Measurements from ENCODE around the gene TAOK3. TPM values are rescaled to one million over a fixed set of nuclear protein-coding genes. Genes with fewer than 3 reads are reported as not detected.

Gene TAOK3
- polyA plus RNA-seq, 1 experiment = 56.4 TPM

- CTCF ChIA-PET = interaction anchor here (0.6 to 2.4 kb wide), 2 partner anchors 71 to 105 kb away, joined by 4 to 6 read pairs; partner anchors contain the start of gene SUDS3
- H3K9me3 ChIP-seq (ENCODE audit: control insufficient read depth, insufficient read depth, low read length) = no peaks in the 10 kb centered on the region
- no peak overlapping the region for H3K27ac ChIP-seq (ENCODE audit: low read depth, low read length)
- no peak for DNase-seq (ENCODE audit: low read depth, low spot score)
- TF ChIP-seq CTCF (IDR thresholded peaks at IDR 0.05; ENCODE audit: low read depth, low read length) = no peak
- H3K4me3 ChIP-seq (ENCODE audit: low read depth, low read length) = no peak overlapping the region
- POLR2A ChIA-PET = no interaction called here
- no peaks in the 10 kb centered on the region for H3K27me3 ChIP-seq (ENCODE audit: control insufficient read depth, insufficient read depth, low read length)
These were observed 100.8 kb downstream of the TAOK3 start for GRCh38 chr12:118271770-118272417.

GRCh38 chr12:118271183-118271582, 101.5 kb downstream of the TAOK3 start:
- CTCF ChIA-PET = interaction anchor here (2.4 kb wide), 1 partner anchor 106 kb away, joined by 6 read pairs; the partner anchor contains the start of gene SUDS3
- H3K4me3 ChIP-seq (ENCODE audit: low read depth, low read length) = no peak overlapping the region
- DNase-seq (ENCODE audit: low read depth, low spot score) = no peak
- no peak for TF ChIP-seq CTCF (IDR thresholded peaks at IDR 0.05; ENCODE audit: low read depth, low read length)
- no peaks in the 10 kb centered on the region for H3K27me3 ChIP-seq (ENCODE audit: control insufficient read depth, insufficient read depth, low read length)
- POLR2A ChIA-PET = no interaction called here
- H3K9me3 ChIP-seq (ENCODE audit: control insufficient read depth, insufficient read depth, low read length) = no peaks in the 10 kb centered on the region
- H3K27ac ChIP-seq (ENCODE audit: low read depth, low read length) = no peak overlapping the region

DNA sequence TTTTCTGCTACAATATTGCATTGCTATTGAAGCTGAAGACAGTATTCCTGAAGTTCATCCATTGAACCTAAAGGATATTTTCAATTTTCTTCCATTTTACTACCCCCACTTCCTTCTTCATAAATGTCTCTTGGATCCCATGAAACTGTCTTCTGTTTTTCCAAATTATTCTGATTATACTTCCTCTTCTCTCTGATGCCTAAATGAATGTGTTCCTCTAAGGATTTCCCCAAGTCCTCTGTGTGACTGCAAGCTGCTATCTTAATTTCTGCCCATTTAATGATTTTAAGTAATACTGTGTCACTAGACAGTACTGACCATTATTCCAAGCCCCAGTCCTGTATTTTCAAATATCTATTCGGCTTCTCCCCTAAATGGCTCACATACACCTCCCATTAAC, 102.9 kb downstream of the TAOK3 start:
- no peaks in the 10 kb centered on the region for H3K27me3 ChIP-seq (ENCODE audit: control insufficient read depth, insufficient read depth, low read length)
- ChIA-PET POLR2A (no interaction called here), CTCF (interaction anchor here (0.7 to 2.4 kb wide), 3 partner anchors 73 to 109 kb away, joined by 3 to 6 read pairs (median 4); partner anchors contain the start of gene SUDS3)
- no peak for TF ChIP-seq CTCF (IDR thresholded peaks at IDR 0.05; ENCODE audit: low read depth, low read length)
- no peaks in the 10 kb centered on the region for H3K9me3 ChIP-seq (ENCODE audit: control insufficient read depth, insufficient read depth, low read length)
- H3K27ac ChIP-seq (ENCODE audit: low read depth, low read length) = no peak overlapping the region
- H3K4me3 ChIP-seq (ENCODE audit: low read depth, low read length) = no peak overlapping the region
- DNase-seq (ENCODE audit: low read depth, low spot score) = no peak

GRCh38 chr12:118259079-118259478, 113.6 kb downstream of the TAOK3 start:
- H3K27ac ChIP-seq (ENCODE audit: low read depth, low read length) = no peak overlapping the region
- ChIA-PET POLR2A (no interaction called here), CTCF (interaction anchor here (0.5 to 2.3 kb wide), 3 partner anchors 94 to 118 kb away, joined by 3 to 18 read pairs (median 3); partner anchors contain the start of gene SUDS3)
- TF ChIP-seq CTCF (IDR thresholded peaks at IDR 0.05; ENCODE audit: low read depth, low read length) = no peak
- H3K4me3 ChIP-seq (ENCODE audit: low read depth, low read length) = no peak overlapping the region
- no peak for DNase-seq (ENCODE audit: low read depth, low spot score)
- H3K27me3 ChIP-seq (ENCODE audit: control insufficient read depth, insufficient read depth, low read length) = no peaks in the 10 kb centered on the region
- no peaks in the 10 kb centered on the region for H3K9me3 ChIP-seq (ENCODE audit: control insufficient read depth, insufficient read depth, low read length)

GRCh38 chr12:118256352-118256751, 116.4 kb downstream of the TAOK3 start:
- no peaks in the 10 kb centered on the region for H3K9me3 ChIP-seq (ENCODE audit: control insufficient read depth, insufficient read depth, low read length)
- H3K27me3 ChIP-seq (ENCODE audit: control insufficient read depth, insufficient read depth, low read length) = no peaks in the 10 kb centered on the region
- no peak overlapping the region for H3K27ac ChIP-seq (ENCODE audit: low read depth, low read length)
- CTCF ChIA-PET = interaction anchor here (1.3 kb wide), 1 partner anchor 121 kb away, joined by 4 read pairs; no protein-coding TSS in a partner anchor
- TF ChIP-seq CTCF (IDR thresholded peaks at IDR 0.05; ENCODE audit: low read depth, low read length) = no peak
- POLR2A ChIA-PET = no interaction called here
- DNase-seq (ENCODE audit: low read depth, low spot score) = no peak
- H3K4me3 ChIP-seq (ENCODE audit: low read depth, low read length) = no peak overlapping the region
